CD4-positive, alpha-beta T cell treated with Interleukin-4 for 4 hours (primary cell): ENCODE data around the gene CORT.
"Not testable (repeated sequence)": the region's sequence is repeated elsewhere in the genome, so short reads cannot be mapped to it uniquely, and the experiment has no call there.

ENCODE experiments used
- DNase-seq: peaks from one replicate; pipeline ENCODE4 v3.0.0-alpha.2; 2020

Gene CORT, protein sequence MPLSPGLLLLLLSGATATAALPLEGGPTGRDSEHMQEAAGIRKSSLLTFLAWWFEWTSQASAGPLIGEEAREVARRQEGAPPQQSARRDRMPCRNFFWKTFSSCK

GRCh38 chr1:10449751-10450150 is at the start of gene CORT:
TSS of gene CORT (plus strand) at chr1:10450031. CDS start at chr1:10450224, 193 bp downstream.
- no peak for DNase-seq

DNA sequence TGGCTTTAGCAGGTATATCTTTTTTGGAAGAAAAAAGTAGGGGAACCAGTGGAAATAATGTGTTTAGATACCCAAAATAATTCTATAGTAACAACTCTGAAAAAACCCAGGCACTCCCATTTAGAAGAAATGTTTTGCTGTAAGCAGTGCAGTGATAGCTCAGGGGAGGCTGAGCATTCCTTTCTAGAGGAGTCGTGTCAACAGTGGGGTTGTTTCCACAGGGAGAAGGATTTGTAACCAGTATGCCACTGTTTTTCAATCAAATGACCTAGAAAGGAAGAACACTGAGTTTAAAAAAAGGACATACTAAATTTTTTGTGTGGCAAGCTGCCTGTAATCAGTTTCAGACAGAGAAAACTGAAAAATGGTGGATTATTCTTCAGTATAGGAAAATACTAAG is 48.5 kb upstream of the CORT start:
- DNase-seq, result no peak

GRCh38 chr1:10402729-10403274 is 47.0 kb upstream of the CORT start:
- no peak for DNase-seq

GRCh38 chr1:10407201-10407600 is 42.6 kb upstream of the CORT start:
- DNase-seq, result no peak

DNA sequence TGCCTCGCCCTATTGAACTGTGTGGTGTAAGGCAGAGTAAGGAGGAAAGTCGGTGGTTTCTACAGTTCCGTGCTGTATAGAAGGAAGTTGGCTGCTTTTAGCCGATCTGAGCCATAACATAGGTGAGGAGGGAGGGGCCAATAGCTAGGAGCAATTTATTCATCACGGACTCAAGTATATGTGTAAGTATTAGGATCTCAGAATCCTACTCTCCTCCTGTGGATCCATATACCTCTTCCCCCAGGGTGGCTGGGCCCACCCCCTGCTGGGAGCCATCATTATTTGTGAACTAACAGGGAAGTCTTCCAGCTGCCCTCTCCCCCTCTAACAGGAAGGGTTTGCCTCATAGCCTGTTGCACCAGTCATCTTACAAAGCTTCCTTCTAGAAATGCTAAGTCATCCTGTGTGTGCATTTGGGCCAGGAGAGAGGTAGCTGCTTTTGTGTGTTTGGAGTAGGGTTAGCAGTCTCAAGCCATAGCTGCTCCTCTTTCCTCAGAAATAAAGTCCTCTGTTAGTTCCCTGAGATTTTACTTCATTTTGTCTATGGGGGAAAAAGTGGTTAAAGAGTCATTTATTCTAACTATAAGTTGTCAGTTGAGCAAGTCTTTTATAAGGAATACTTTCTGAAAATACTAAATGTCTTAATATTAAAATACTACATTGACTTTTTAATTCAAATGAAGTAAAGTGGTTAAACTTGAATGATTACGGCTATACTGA is 34.5 kb upstream of the CORT start:
- no peak for DNase-seq

DNA sequence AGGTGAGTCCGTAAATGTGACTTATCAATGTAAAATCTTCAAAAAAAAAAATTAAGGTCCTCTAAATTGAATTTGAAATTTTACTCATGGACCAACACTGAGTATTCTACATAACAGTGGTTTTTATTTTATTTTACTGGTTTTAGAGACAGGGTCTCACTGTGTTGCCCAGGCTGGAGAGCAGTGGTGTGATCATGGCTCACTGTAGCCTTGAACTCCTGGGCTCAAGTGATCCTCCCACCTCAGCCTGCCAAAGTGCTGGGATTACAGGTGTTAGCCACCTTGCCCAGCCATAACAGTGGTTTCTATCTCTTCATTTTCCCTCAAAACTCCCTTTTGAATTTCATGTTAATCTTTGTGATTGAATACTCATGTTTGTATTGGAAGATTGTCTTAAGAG is 33.9 kb upstream of the CORT start:
- not testable (repeated sequence) for DNase-seq

DNA sequence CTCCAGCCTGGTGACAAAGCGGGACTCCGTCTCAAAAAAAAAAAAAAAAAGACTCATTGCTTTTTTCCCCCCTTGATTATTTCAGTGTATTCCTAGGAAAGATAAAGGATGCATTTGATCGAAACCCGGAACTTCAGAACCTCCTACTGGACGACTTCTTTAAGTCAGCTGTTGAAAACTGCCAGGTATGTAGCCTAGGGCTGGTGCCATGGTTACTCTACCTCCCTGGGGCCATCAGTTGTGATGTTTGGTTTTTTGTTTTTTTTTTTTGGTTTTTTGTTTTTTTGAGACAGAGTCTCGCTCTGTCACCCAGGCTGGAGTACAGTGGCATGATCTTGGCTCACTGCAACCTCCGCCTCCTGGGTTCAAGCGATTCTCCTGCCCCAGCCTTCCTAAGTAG is 31.1 kb upstream of the CORT start:
- DNase-seq, result not testable (repeated sequence)

- DNase-seq, result no peak
Observed at GRCh38 chr1:10419351-10419750, 30.5 kb upstream of the CORT start.

- no peak for DNase-seq
Observed at GRCh38 chr1:10421637-10422036, 28.2 kb upstream of the CORT start.

DNA sequence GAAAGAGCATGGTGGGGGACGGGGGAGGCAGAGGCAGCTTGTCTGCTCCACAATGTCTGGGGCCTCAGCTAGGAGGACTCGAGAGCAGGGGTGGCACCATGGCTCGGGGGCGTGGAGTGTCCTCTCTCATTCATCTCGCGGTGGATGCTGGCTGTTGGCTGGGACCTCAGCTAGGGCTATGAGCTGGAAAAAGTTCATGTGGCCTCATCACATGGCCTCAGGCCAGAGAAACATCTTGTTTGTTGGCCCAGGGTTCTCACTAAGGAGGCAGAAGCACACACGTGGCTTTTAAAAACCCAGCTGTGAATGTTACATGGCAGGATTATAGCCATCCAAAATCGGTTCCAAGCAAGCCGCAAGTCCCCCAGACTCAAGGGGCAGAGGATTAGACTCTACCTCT is 25.8 kb upstream of the CORT start:
- no peak for DNase-seq

DNA sequence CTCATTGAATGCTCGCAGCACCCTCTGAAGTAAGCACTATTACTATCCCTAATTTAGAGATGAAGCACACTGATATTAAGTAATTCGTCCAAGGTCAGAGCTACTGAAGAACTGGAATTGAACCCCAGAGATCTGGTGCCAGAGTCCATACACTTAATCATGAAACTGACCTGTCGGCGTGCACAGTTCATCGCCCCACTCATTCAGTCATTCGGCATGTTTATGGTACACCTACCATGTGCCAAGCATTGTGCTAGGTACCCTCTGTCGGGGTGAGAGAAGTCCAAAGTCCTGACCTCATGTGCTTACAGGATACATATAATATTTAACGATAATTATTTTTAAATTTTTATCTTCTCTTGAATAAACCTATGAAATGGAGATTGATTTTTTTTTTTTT is 25.2 kb upstream of the CORT start:
- no peak for DNase-seq

GRCh38 chr1:10425826-10426534 is 23.9 kb upstream of the CORT start:
- DNase-seq, result not testable (repeated sequence)

DNA sequence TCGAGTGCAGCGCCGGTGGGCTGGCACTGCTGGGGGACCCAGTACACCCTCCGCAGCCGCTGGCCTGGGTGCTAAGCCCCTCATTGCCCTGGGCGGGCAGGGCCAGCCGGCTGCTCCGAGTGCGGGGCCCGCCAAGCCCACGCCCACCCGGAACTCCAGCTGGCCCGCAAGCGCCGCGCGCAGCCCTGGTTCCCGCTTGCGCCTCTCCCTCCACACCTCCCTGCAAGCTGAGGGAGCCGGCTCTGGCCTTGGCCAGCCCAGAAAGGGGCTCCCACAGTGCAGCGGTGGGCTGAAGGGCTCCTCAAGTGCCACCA is 23.3 kb upstream of the CORT start:
- DNase-seq, result not testable (repeated sequence)

- DNase-seq, result no peak
Observed at GRCh38 chr1:10428984-10429383, 20.8 kb upstream of the CORT start.

- peak; percentile 6 for DNase-seq
Observed at GRCh38 chr1:10429868-10430215, 20.0 kb upstream of the CORT start.

DNA sequence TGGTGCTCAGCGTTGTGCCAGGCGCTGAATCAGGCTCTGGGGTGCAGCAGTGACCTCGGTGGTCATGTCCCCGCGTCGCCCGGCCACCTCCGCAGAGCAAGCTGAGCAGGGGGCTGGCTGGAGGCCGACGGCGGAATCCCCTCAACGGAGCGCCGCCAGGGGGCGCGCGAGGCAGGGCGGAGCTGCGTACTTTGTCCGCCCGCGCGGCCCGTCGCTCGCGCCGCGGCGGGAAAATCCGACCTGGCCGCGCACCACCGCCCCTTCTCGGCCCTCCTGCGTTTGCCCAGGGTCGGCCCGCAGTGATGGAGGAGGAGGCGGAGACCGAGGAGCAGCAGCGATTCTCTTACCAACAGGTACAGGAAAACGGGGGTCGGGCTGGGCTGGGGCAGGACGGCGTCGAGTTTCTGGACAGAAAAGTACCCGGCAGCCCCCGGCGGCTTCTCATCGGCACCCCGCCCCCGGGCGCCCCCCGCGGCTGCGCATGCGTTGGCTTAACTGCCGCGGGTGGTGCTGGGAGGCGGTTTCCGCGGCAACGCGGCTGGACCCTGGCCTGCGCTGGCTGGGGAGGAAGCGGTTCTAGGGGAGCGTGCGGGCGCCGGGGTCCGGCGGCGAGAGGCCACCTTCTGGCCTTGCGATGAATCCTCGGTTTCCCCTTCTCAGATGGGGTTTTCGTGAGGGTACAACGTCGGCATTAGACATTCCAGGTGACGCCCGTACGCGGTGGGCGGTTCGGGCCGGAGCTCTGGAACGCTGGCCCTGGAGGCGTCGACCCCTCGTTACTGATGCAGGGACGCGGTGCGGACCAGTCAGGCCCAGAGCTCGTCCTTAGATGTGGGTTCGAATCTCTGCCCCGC is 19.4 kb upstream of the CORT start, which contains the start of gene CENPS:
Gene CENPS, plus strand, starts transcription at position 218 of the 854 bp plus-strand sequence. Its CDS starts 85 bp downstream, at position 303.
- peak; percentile 86 for DNase-seq

DNA sequence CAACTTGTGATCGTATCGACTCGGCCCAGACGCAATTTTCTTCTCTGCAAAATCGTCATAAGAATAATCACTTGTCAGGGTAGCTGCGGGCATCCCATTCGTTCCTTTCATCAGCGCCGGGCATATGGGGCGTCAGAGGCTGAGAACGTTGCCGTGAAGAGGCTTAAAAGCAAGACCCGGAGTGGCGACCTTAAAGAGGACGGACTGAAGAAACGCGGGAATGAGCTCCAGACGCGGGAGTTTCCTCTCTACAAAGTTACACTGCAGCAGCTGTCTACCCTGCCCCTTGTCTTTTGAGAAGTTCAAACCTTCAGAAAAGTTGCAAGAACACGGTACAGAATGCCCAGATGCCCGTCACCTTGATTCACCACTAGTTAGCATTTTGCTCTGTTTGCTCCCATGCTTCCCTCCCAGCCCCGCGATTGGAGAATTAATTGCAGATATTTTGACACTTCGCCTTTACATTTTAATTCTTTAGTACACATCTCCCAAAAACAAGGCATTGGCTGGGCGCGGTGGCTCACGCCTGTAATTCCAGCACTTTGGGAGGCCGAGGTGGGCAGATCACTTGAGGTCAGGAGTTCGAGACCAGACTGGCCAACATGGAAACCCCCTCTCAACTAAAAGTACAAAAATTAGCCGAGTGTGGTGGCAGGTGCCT is 18.6 kb upstream of the CORT start:
- no peak for DNase-seq

- no peak for DNase-seq
Observed at GRCh38 chr1:10432910-10433700, 16.7 kb upstream of the CORT start.

DNA sequence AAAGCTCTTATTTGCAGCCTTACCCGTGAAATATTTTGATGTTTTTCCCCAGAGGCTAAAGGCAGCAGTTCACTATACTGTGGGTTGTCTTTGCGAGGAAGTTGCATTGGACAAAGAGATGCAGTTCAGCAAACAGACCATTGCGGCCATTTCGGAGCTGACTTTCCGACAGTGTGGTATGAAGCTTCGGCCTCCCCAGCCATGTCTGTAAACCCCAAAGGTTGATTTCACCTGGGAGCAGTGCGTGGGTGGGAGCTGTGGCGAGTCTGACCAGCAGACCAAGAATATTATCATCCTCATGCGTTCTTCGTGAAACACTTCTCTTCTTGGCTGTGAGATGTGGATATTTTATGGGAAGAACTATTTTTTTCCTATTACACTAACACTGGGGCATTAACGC is 16.0 kb upstream of the CORT start:
- DNase-seq, result no peak

DNA sequence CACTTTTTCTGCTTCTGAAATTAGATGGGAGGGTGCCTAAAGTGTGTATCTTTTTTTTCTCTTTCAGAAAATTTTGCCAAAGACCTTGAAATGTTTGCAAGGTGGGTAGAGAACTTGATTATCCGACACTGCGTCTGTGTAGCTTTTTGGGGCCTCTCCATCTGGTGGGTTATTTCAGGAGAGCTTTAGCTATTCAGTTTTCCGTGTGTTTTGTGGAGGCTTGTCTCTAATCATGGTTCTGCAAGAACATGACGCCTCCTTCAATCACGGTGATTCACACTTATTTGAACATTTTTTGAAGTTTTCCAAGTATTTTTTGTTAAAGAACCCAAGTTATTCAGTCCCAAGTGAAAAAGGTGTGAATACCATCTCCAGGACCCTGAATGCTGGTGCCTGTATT is 15.2 kb upstream of the CORT start:
- DNase-seq, result no peak

DNA sequence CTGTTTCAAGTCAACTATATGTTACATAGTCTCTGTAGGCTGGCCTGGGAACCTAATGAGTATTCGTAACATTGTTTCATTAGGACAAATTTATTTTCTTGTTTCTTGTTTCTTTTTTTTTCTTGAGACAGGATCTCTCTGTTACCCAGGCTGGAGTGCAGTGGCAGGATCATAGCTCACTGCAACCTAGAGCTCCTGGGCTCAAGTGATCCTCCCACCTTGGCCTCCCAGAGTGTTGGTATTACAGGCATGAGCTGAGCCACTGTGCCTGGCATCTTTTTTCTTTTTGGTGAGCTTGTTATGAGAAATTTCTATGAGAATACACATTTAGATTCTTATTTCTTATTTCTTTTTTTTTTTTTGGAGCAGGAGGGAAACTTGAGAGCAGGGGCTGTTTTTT is 12.8 kb upstream of the CORT start:
- no peak for DNase-seq

DNA sequence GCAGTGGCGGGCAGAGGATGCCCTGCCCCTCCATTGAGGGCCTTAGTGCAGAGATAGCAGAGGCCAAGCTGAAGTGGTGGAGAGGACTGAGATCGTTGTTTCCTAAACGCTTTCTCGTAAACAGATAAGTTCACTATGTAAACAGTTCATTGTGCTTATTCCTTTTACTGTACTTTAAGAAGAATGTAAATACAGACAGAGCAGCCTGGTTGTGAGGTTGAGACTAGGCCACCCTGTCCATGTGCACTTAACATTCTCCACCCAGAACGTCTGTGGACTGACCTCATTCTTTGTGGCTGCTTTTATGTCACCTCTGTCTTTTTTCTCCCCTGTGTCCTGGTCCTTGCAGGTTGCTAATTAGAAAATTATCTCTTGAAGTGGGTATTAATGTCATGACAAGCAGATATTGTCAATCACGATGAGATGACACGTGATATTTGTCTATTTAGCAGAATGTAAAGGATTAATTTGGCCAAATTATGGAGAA is 11.1 kb upstream of the CORT start:
- no peak for DNase-seq
